Measurements from ENCODE around the gene PTPRM.

DNA sequence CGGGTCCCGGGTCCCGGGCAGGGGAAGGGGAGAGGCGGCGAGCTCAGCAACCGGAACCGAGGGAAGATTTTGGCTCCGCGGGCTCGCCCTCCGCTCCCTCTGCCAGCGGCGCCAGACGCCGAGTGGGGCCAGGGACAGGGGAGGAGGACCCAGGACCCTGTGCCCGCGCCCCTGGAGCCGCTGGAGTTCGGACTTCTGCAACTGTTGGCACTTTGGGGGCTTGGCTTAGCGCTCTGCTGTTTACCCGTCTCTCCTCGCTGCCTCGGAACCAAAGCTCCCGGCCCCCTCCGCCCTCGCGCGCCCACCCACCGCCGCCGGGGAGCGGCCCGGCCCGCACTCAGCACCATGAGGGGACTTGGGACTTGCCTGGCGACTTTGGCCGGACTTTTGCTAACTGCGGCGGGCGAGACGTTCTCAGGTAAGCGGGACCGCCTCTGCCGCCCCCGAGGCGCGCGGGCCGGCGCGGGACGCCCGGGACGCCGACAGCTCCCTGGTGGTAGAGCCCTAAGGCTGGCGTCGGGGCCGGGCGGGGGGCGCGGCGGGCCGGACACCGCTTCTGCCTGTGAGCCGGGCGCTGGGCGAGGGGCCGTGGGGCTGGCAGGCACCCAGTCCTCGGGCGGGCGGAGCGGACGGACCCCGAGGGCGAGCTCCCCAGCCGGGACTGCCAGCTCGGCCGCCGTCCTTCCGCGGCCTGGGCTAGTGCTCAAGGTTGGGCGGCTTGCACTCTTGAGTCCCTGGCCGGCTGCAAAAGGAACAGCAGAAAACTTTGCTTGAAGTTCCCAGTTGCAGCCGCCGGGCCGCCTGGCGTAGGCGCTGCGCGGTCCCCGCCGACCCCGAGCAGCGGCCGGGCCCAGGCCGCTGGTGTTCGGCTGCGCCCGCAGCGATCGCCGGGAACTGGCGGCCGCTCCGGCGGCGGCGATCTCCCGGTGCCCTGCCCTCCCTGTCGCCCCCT, 634 bp downstream of the PTPRM start:
- TF ChIP-seq POLR2AphosphoS5 (IDR thresholded peaks at IDR 0.05; ENCODE audit: low read depth, low read length) (no peak), SPI1 (IDR thresholded peaks at IDR 0.05; ENCODE audit: low read depth, low read length) (no peak), TAF1 (IDR thresholded peaks at IDR 0.05; ENCODE audit: low read depth, low read length) (no peak), POLR2A (IDR thresholded peaks at IDR 0.05; ENCODE audit: low read depth, low read length) (no peak)

Data from GM12891 (cell line).